ENCODE results near the gene TRABD2B.

- TF ChIP-seq CTCF (IDR thresholded peaks at IDR 0.05; ENCODE audit: low read depth, low read length, poor library complexity, severe bottlenecking): no peak
- no peak for TF ChIP-seq EZH2phosphoT487 (IDR thresholded peaks at IDR 0.05; ENCODE audit: borderline replicate concordance, low read length)
Observed at GRCh38 chr1:47962750-47963492, 34.3 kb downstream of the TRABD2B start.
